OCI-LY3 (cell line): ENCODE results near the gene TUBA1C.
A peak's percentile ranks its signal among the peaks of the same experiment; 100 is the strongest.

Experiments used
- H2AFZ ChIP-seq: fragments of 200-600, 300-600 bp; shearing (Covaris generic); 2 replicates; pipeline ENCODE4 v1.6.0; 2014; ENCODE audit warnings: antibody characterized with exemption, low read depth, low read length
- H3K27ac ChIP-seq: fragments of 200-600, 300-600 bp; sonication (generic); 2 replicates; pipeline ENCODE4 v1.5.1; 2014; ENCODE audit warnings: mild to moderate bottlenecking, low read length, moderate library complexity, mixed read lengths
- H3K27me3 ChIP-seq: fragments of 200-600, 300-600 bp; sonication (generic); 2 replicates; pipeline ENCODE4 v1.6.1; 2014; ENCODE audit warnings: low read depth, low read length, mixed read lengths
- H3K36me3 ChIP-seq: fragments of 200-600, 300-600 bp; sonication (generic); replicated peaks from 2 replicates; pipeline ENCODE3; 2014; ENCODE audit warnings: low read depth, low read length, mixed read lengths
- H3K4me1 ChIP-seq: fragments of 300-600, 200-600 bp; sonication (generic); 2 replicates; pipeline ENCODE4 v1.6.1; 2014; ENCODE audit warnings: low read length, mixed read lengths
- H3K4me2 ChIP-seq: fragments of 200-600, 300-600 bp; sonication (generic); 2 replicates; pipeline ENCODE4 v1.6.1; 2014; ENCODE audit warnings: low read length, mixed read lengths
- H3K4me3 ChIP-seq: fragments of 300-600, 200-600 bp; sonication (generic); 2 replicates; pipeline ENCODE4 v1.5.1; 2014; ENCODE audit warnings: antibody characterized with exemption, mild to moderate bottlenecking, low read length, moderate library complexity
- H3K79me2 ChIP-seq: fragments of 300-600, 200-600 bp; shearing (Covaris generic); 2 replicates; pipeline ENCODE4 v1.6.1; 2014; ENCODE audit warnings: mild to moderate bottlenecking, low read length, mixed read lengths
- H3K9ac ChIP-seq: fragments of 300-600, 200-600 bp; shearing (Covaris generic); 2 replicates; pipeline ENCODE4 v1.6.0; 2014; ENCODE audit warnings: mild to moderate bottlenecking, low read length, moderate library complexity
- H3K9me3 ChIP-seq: fragments of 200-600, 300-600 bp; shearing (Covaris generic); 2 replicates; pipeline ENCODE4 v1.6.1; 2014; ENCODE audit warnings: low read length, mixed read lengths; ENCODE audit not compliant: insufficient read depth
- H4K20me1 ChIP-seq: fragments of 200-600, 300-600 bp; sonication (generic); 2 replicates; pipeline ENCODE4 v1.6.1; 2016; ENCODE audit warnings: low read length, mixed read lengths; ENCODE audit not compliant: insufficient read depth
- EZH2phosphoT487 ChIP-seq: fragments of 200-600 bp; shearing (Covaris generic); IDR thresholded peaks from 2 replicates; pipeline ENCODE4 v1.6.1; 2018; ENCODE audit warnings: antibody characterized with exemption, mixed run types, low read depth
- TF ChIP-seq, protein P1 (sequence below): fragments of 200-600, 300-600 bp; sonication (generic); IDR thresholded peaks from 2 replicates; pipeline ENCODE4 v1.5.1; 2014; ENCODE audit warnings: antibody characterized with exemption, low read length, low read depth

Gene TUBA1C

DNA sequence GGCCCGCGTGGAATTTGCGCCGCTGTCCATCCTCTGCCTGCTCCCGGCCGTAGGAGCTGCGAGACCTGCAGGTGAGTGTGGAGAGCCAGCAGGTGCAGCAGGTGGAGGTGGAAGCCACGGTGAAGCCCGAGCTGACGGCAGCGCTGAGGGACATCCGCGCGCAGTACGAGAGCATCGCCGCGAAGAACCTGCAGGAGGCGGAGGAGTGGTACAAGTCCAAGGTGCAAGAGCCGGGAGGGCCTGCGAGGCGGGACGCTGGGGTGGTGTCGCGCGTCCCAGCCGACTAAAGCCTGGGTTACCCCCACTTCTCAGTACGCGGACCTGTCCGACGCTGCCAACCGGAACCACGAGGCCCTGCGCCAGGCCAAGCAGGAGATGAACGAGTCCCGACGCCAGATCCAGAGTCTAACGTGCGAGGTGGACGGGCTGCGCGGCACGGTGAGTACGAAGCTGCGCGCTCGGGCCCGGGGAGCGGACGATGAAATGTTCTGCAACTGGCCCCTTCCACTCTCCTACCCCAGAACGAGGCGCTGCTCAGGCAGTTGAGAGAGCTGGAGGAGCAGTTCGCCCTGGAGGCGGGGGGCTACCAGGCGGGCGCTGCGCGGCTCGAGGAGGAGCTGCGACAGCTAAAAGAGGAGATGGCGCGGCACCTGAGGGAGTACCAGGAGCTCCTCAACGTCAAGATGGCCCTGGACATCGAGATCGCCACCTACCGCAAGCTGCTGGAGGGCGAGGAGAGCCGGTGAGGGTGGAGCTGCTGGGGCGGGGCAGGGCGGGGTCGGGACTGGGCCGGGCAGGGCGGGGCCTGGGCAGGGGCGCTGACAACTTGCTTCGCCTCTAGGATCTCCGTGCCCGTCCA lies 32.2 kb downstream of the TUBA1C start:
- H3K9me3 ChIP-seq = no peaks in the 10 kb centered on the region
- H3K4me3 ChIP-seq = peak overlapping the region; percentile 52
- no peak overlapping the region for H2AFZ ChIP-seq
- no peak overlapping the region for H3K9ac ChIP-seq
- peak overlapping the region; percentile 40 for H3K4me2 ChIP-seq
- no peaks in the 10 kb centered on the region for H4K20me1 ChIP-seq
- no peak overlapping the region for H3K27ac ChIP-seq
- no peak for TF ChIP-seq EZH2phosphoT487
- TF ChIP-seq, protein P1, sequence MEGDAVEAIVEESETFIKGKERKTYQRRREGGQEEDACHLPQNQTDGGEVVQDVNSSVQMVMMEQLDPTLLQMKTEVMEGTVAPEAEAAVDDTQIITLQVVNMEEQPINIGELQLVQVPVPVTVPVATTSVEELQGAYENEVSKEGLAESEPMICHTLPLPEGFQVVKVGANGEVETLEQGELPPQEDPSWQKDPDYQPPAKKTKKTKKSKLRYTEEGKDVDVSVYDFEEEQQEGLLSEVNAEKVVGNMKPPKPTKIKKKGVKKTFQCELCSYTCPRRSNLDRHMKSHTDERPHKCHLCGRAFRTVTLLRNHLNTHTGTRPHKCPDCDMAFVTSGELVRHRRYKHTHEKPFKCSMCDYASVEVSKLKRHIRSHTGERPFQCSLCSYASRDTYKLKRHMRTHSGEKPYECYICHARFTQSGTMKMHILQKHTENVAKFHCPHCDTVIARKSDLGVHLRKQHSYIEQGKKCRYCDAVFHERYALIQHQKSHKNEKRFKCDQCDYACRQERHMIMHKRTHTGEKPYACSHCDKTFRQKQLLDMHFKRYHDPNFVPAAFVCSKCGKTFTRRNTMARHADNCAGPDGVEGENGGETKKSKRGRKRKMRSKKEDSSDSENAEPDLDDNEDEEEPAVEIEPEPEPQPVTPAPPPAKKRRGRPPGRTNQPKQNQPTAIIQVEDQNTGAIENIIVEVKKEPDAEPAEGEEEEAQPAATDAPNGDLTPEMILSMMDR = no peak; the same call in 1 of the 2 replicates
- H3K36me3 ChIP-seq = no peaks in the 10 kb centered on the region
- no peaks in the 10 kb centered on the region for H3K79me2 ChIP-seq
- no peaks in the 10 kb centered on the region for H3K27me3 ChIP-seq
- 0 out of 2 replicates have a peak, but pooled peaks cover 4% of the 10 kb centered on the region for H3K4me1 ChIP-seq

- no peaks in the 10 kb centered on the region for H3K36me3 ChIP-seq
- H3K9ac ChIP-seq = no peak overlapping the region
- H3K4me3 ChIP-seq = peak overlapping the region; percentile 52
- H3K27me3 ChIP-seq = no peaks in the 10 kb centered on the region
- 0 out of 2 replicates have a peak, but pooled peaks cover 4% of the 10 kb centered on the region for H3K4me1 ChIP-seq
- H2AFZ ChIP-seq = no peak overlapping the region
- H3K4me2 ChIP-seq = peak overlapping the region; percentile 40
- H3K79me2 ChIP-seq = no peaks in the 10 kb centered on the region
- H3K9me3 ChIP-seq = no peaks in the 10 kb centered on the region
- H3K27ac ChIP-seq = no peak overlapping the region
- H4K20me1 ChIP-seq = no peaks in the 10 kb centered on the region
- TF ChIP-seq, protein P1 = no peak
- no peak for TF ChIP-seq EZH2phosphoT487
Measured at GRCh38 chr12:49297695-49298060, 32.8 kb downstream of the TUBA1C start.

GRCh38 chr12:49298160-49298559 lies 33.3 kb downstream of the TUBA1C start:
- H3K9ac ChIP-seq = no peak overlapping the region
- H3K4me3 ChIP-seq = no peak overlapping the region
- H4K20me1 ChIP-seq = no peaks in the 10 kb centered on the region
- H2AFZ ChIP-seq = peak overlapping the region; percentile 61; the same call in 1 of the 2 replicates
- no peaks in the 10 kb centered on the region for H3K36me3 ChIP-seq
- H3K27ac ChIP-seq = no peak overlapping the region
- H3K27me3 ChIP-seq = no peaks in the 10 kb centered on the region
- 0 out of 2 replicates have a peak, but pooled peaks cover 4% of the 10 kb centered on the region for H3K4me1 ChIP-seq
- TF ChIP-seq, protein P1 = peak; percentile 41
- TF ChIP-seq EZH2phosphoT487 = no peak
- peak overlapping the region; percentile 40 for H3K4me2 ChIP-seq
- H3K9me3 ChIP-seq = no peaks in the 10 kb centered on the region
- no peaks in the 10 kb centered on the region for H3K79me2 ChIP-seq

DNA sequence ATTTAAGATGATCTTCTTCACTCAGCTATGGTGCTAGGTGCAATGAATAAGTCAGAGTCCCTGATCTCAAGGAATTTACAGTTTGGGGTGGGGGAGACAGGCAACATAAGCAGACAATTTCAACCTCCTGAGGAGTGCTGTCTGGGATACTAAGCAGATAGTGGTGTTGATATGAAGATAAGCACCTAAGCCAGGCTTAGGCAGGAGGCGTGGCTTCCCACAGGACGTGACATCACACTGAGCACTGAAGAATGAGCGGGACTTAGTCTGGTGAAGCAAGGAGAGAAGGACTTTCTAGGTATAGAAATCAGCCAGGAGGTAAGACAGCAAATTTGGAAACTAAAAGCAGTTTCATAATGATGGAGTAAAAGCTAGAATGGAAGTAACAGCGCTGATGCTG lies 36.9 kb downstream of the TUBA1C start:
- H4K20me1 ChIP-seq = no peaks in the 10 kb centered on the region
- no peak overlapping the region for H3K27ac ChIP-seq
- 0 out of 2 replicates have a peak, but pooled peaks cover 4% of the 10 kb centered on the region for H3K4me1 ChIP-seq
- no peaks in the 10 kb centered on the region for H3K36me3 ChIP-seq
- no peak for TF ChIP-seq EZH2phosphoT487
- TF ChIP-seq, protein P1 = no peak
- H3K4me3 ChIP-seq = no peak overlapping the region
- peak overlapping the region; percentile 59 for H2AFZ ChIP-seq
- no peak overlapping the region for H3K9ac ChIP-seq
- no peaks in the 10 kb centered on the region for H3K27me3 ChIP-seq
- no peaks in the 10 kb centered on the region for H3K79me2 ChIP-seq
- H3K9me3 ChIP-seq = no peaks in the 10 kb centered on the region
- H3K4me2 ChIP-seq = peak overlapping the region; percentile 17
